Renal cortex interstitium (tissue), 11 donors: ENCODE data around the gene SLAMF9. TPM values are rescaled to one million over a fixed set of nuclear protein-coding genes. Genes with fewer than 3 reads are reported as not detected.

Experiments used
- DNase-seq, 11 donors: peaks; one replicate each; pipeline ENCODE4 v3.0.0-alpha.2; 2013; ENCODE audit warnings: low read depth in 9 of 11, low spot score in 4 of 11; ENCODE audit errors: extremely low read depth in 1 of 11
- polyA plus RNA-seq, 3 donors: library from polyadenylated mRNA; unstranded; fragments of 120-200 nt; gene quantifications; one replicate each; pipeline ENCODE4 v1.2.1, GENCODE V29; 2013; ENCODE audit not compliant: insufficient read length in 3 of 3

Gene SLAMF9
- polyA plus RNA-seq, 3 donors: not detected

GRCh38 chr1:159951016-159951415 is 3.0 kb downstream of the SLAMF9 start:
- no peak for DNase-seq

- DNase-seq: no peak
These were observed 4.1 kb downstream of the SLAMF9 start for GRCh38 chr1:159949981-159950381.

GRCh38 chr1:159949123-159949522 is 4.9 kb downstream of the SLAMF9 start:
- no peak for DNase-seq

- DNase-seq: no peak
These were observed 6.1 kb downstream of the SLAMF9 start for GRCh38 chr1:159947942-159948341.

GRCh38 chr1:159946242-159947187 is 7.5 kb downstream of the SLAMF9 start:
- DNase-seq: no peak

GRCh38 chr1:159945483-159946241 is 8.4 kb downstream of the SLAMF9 start, which contains the start of gene IGSF9:
TSS of gene IGSF9 (minus strand) at chr1:159945613. CDS start at chr1:159943454, 2,159 bp downstream.
- peak in 8 of 11 donors; percentile 70 to 90 (median 86) for DNase-seq

GRCh38 chr1:159944623-159945455 is 9.2 kb downstream of the SLAMF9 start:
- DNase-seq: no peak

- no peak for DNase-seq
These were observed 10.0 kb downstream of the SLAMF9 start for GRCh38 chr1:159943908-159944622.

GRCh38 chr1:159943278-159943640 is 10.8 kb downstream of the SLAMF9 start:
- no peak for DNase-seq

GRCh38 chr1:159942632-159943277 is 11.3 kb downstream of the SLAMF9 start:
- no peak for DNase-seq

- no peak for DNase-seq
These were observed 12.2 kb downstream of the SLAMF9 start for GRCh38 chr1:159941591-159942560.

- no peak for DNase-seq
These were observed 12.9 kb downstream of the SLAMF9 start for GRCh38 chr1:159941141-159941540.

- no peak for DNase-seq
These were observed 13.9 kb downstream of the SLAMF9 start for GRCh38 chr1:159940006-159940620.

- DNase-seq: no peak
These were observed 14.4 kb downstream of the SLAMF9 start for GRCh38 chr1:159939678-159940002.

- no peak for DNase-seq
These were observed 14.9 kb downstream of the SLAMF9 start for GRCh38 chr1:159938905-159939677.
